ENCODE measurements around the gene SRCIN1.

Gene SRCIN1

DNA sequence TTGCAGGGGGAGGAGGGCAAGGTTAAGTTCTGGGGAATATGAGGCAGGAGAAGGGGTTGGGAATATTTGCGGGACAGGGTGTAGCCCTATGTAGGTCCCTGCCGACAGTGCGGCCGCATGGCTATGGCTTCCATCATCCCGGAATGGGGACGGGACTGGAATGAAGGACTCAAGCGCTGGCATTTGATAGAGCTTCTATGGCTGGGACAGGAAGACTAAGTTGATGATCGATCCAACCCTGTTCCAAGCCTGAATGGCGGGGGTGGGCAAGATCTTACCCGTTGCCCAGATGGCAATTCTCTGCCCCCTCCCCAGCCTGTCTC, 47.1 kb downstream of the SRCIN1 start:
- Mint-ChIP-seq H3K4me3 (peak overlapping the region; percentile 83 to 88 (median 85)), H3K4me1 (peaks cover 20% of the 10 kb centered on the region), H3K9me3 (no peaks in the 10 kb centered on the region), H3K27me3 (ENCODE audit: low read depth) (peaks cover 80% of the 10 kb centered on the region), H3K36me3 (ENCODE audit: low read depth) (no peaks in the 10 kb centered on the region), H3K27ac (no peak overlapping the region)
- TF ChIP-seq, protein P1, sequence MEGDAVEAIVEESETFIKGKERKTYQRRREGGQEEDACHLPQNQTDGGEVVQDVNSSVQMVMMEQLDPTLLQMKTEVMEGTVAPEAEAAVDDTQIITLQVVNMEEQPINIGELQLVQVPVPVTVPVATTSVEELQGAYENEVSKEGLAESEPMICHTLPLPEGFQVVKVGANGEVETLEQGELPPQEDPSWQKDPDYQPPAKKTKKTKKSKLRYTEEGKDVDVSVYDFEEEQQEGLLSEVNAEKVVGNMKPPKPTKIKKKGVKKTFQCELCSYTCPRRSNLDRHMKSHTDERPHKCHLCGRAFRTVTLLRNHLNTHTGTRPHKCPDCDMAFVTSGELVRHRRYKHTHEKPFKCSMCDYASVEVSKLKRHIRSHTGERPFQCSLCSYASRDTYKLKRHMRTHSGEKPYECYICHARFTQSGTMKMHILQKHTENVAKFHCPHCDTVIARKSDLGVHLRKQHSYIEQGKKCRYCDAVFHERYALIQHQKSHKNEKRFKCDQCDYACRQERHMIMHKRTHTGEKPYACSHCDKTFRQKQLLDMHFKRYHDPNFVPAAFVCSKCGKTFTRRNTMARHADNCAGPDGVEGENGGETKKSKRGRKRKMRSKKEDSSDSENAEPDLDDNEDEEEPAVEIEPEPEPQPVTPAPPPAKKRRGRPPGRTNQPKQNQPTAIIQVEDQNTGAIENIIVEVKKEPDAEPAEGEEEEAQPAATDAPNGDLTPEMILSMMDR (IDR thresholded peaks at IDR 0.05; ENCODE audit: unreplicated experiment in 3 of 3), result no peak

DNA sequence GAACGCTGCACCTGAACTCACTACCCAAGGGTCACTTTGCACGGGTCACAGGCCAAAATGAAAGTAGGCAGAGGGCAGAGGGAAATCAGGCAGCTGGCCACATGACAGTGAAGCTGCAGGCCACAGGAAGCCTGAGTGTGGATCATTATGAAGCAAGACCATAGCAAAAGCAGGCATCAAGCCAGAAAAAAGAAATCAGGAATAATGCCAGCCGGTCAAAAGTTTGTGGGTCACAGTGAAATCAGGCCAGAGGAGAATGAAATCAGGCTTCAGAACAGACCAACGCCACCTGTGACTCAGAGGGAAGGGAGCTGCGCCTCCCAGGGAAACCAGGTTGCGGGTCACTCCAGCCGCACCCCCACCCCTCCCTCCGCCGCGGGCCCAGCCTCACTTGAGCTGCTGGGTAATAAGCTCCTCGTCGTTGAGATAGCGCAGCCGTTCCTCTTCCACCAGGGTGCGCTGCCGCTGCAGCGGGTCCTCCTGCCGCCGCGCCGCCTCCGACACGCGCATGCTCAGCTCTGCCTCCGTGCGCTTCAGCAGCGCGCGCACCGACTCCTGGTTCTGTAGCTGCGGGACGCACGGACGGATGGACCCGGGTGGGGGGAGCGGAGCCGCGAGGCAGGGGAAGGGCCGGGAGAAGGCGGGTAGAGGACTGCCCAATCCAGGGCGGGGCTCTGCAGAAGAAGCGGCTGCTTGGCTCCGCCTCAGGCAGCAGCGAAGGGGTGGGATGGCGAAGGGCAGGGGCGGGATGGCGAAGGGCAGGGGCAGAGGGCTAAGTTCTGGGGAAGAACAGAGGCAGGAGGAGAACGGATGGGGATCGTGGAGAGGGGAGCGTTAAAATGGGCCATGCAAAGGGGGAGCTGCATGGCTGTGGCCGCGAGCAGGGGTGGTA, 47.7 kb downstream of the SRCIN1 start:
- Mint-ChIP-seq H3K9me3 (no peaks in the 10 kb centered on the region), H3K4me1 (peaks cover 20% of the 10 kb centered on the region), H3K36me3 (ENCODE audit: low read depth) (no peaks in the 10 kb centered on the region), H3K27ac (no peak overlapping the region), H3K27me3 (ENCODE audit: low read depth) (peaks cover 78% of the 10 kb centered on the region), H3K4me3 (peak overlapping the region; percentile 83 to 88 (median 85))
- TF ChIP-seq, protein P1 (IDR thresholded peaks at IDR 0.05; ENCODE audit: unreplicated experiment in 3 of 3), result peak; percentile 85 to 92 (median 89)

DNA sequence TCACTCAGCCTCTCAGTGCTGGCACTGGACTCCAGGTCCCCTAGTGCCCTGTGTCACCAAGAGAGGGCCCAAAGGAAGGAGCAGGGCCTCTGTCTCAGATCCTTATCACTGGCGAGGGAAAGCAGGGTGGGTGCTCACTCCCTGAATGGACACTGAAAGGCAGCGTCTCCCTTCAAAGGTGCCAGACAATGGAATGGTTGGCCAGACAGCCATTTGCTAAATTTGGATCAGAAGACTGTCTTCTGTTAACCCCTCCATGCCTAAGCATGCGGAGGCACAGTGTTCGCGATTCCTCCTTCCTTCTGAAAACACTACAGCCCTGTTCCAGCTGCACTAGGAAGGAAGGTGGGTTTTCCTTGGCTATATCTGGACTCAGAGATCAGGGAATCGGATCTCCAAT, 48.4 kb downstream of the SRCIN1 start:
- Mint-ChIP-seq H3K27me3 (ENCODE audit: low read depth) (peaks cover 71% of the 10 kb centered on the region), H3K4me3 (peak overlapping the region in 2 of 3 experiments; percentile 47), H3K9me3 (no peaks in the 10 kb centered on the region), H3K4me1 (peaks cover 20% of the 10 kb centered on the region), H3K27ac (no peak overlapping the region), H3K36me3 (ENCODE audit: low read depth) (no peaks in the 10 kb centered on the region)
- TF ChIP-seq, protein P1 (IDR thresholded peaks at IDR 0.05; ENCODE audit: unreplicated experiment in 3 of 3), result no peak

DNA sequence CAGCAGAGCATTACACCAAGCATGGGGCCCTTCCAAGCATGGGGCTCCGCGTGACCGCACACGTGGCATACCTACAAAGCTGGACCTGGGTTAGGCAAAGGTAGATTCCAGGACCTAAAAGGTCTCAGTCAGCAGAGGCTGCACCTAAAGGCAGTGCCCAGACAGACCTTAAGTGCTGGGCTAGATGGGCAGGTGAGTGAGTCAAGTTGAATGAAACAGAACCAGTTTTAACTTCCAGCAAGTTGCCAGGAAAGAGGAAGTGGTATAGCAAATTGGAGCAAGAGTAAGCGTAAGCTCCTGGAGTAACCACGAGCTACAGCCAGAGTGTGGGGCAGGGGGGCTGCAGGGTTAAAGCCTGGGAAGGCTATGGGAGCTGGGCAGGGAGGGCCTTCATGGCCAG, 49.5 kb downstream of the SRCIN1 start:
- Mint-ChIP-seq H3K9me3 (no peaks in the 10 kb centered on the region), H3K4me3 (peak overlapping the region in 1 of 3 experiments; percentile 17), H3K4me1 (peaks cover 20% of the 10 kb centered on the region), H3K27ac (no peak overlapping the region), H3K36me3 (ENCODE audit: low read depth) (peaks cover 3% of the 10 kb centered on the region), H3K27me3 (ENCODE audit: low read depth) (peaks cover 65% of the 10 kb centered on the region)
- TF ChIP-seq, protein P1 (IDR thresholded peaks at IDR 0.05; ENCODE audit: unreplicated experiment in 3 of 3), result no peak

DNA sequence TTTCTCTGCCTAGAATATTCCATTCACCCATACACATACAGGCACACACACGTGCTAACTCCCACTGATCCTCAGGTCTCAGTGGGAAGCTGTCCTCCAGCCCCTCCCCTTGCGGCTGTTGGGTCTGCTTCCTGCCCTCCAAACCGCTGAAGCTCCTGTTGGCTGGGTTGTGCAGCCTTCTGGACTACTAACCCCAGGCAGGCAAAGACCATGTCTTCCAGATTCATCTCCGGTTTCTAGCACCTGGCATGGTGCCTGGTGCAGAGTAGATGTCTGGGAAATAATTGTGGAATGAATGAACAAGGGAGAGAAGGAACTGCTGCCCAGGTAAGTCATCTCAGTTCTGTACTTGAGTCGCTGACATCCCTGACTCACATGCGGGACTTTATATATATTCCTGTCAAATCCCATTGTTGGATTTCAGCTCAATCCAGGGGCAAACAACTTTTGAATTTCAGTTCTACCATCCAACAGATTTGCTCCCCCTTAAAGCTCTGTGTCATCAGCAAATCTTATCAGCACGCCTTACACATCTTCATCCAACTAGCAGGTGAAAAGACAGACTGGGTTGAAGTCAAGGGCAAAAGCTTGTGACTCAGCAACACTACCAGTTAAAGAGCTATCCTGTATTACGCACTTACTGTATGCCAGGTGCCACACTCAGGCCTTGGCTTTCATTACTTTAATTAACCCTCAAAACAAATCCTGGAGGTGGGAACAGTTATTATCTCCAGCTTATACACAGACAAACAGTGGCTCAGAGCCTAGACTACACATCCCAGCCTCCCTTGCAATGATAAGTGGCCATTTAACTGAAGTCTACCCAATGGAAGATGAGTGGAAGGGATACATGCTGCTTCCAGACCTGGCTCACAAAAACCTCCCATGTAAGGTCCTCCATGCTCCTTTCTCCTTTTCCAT, 51.1 kb downstream of the SRCIN1 start:
- H3K27ac Mint-ChIP-seq, result no peak overlapping the region
- peaks cover 50% of the 10 kb centered on the region for H3K27me3 Mint-ChIP-seq (ENCODE audit: low read depth)
- TF ChIP-seq, protein P1 (IDR thresholded peaks at IDR 0.05; ENCODE audit: unreplicated experiment in 3 of 3), result no peak
- no peaks in the 10 kb centered on the region for H3K9me3 Mint-ChIP-seq
- H3K36me3 Mint-ChIP-seq (ENCODE audit: low read depth), result peaks cover 3% of the 10 kb centered on the region
- H3K4me3 Mint-ChIP-seq, result no peak overlapping the region
- H3K4me1 Mint-ChIP-seq, result peaks cover 14% of the 10 kb centered on the region

Data from nephron (organoid).